Fibroblast of mammary gland (primary cell): ENCODE measurements around the gene STK38L.

Source experiments
- DNase-seq: peaks from one replicate; pipeline ENCODE4 v3.0.0-alpha.2; 2010; ENCODE audit warnings: low read depth
- H3K4me3 ChIP-seq: 2 replicates; pipeline ENCODE4 v1.5.1; 2011; ENCODE audit warnings: low read depth, mild to moderate bottlenecking, low read length, moderate library complexity; ENCODE audit not compliant: control insufficient read depth
- CTCF ChIP-seq: conservative IDR thresholded peaks from 2 replicates; pipeline ENCODE4 v1.5.1; 2011; ENCODE audit warnings: low read depth, low read length, inconsistent platforms; ENCODE audit not compliant: control insufficient read depth, insufficient read depth

Gene STK38L

GRCh38 chr12:27338473-27338872, 94.4 kb downstream of the STK38L start:
- H3K4me3 ChIP-seq = no peak overlapping the region
- no peak for DNase-seq
- no peak for TF ChIP-seq CTCF

GRCh38 chr12:27340971-27341370, 96.9 kb downstream of the STK38L start:
- no peak for TF ChIP-seq CTCF
- no peak overlapping the region for H3K4me3 ChIP-seq
- DNase-seq = no peak

DNA sequence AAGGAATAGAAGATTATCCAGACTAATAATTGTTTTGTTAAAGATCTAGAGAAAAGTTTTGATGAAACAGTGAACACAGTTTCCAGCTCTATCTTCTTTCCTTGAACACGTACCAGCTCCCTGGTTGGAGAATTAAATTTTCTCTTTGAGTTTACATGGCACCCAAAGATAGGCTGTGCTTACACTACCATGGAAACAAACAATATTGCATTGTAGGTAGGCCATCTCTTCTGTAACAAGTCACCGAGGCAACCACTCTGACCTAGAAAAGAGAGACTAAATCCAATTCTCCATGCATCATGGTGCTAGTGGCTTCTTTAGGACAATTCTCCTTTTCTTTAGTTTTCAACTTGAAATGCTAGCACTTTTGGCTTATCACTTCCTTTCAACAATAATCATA, 98.5 kb downstream of the STK38L start:
- TF ChIP-seq CTCF = no peak
- DNase-seq = no peak
- no peak overlapping the region for H3K4me3 ChIP-seq

DNA sequence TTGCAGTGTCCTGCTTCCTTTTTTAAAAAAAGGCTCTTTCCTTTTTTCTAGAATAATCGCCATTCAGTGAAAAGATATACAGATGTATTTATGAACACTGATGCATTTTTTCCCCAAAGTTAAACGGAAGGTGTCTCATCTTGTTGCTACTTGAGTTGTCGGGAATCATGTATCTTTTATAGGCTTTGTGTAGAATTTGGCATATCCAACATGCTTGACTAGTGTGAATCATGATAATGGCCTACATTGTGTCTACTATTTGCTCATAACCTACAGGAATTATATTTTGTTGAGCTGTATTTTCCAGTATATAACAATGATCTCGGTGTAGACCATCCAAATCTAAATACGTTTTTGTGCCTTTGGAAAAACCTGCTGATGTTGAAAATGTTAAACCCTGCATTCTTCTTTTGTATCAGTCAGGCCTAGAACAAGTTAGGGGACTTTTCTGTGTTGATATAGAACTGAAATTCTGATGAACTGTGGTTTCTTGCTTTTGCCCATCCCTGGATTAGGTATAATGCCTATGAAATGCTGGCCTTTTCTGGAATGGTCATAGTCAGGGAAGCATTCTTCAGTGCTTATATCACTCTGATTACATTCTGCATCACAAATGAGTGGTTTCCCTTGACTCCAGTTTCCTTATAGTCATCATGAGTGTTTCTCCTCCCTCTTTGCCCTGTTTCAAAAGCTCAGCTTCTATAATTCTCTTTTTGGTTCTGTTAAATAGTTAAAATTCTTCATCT, 99.3 kb downstream of the STK38L start:
- H3K4me3 ChIP-seq = no peak overlapping the region
- TF ChIP-seq CTCF = no peak
- DNase-seq = peak; percentile 89

GRCh38 chr12:27344246-27344645, 100.2 kb downstream of the STK38L start:
- no peak for TF ChIP-seq CTCF
- H3K4me3 ChIP-seq = no peak overlapping the region
- DNase-seq = no peak

- TF ChIP-seq CTCF = no peak
- no peak overlapping the region for H3K4me3 ChIP-seq
- no peak for DNase-seq
Measured at GRCh38 chr12:27344760-27345159, 100.7 kb downstream of the STK38L start.
